ENCODE measurements around the gene TNFRSF21. TPM values are rescaled to one million over a fixed set of nuclear protein-coding genes. Genes with fewer than 3 reads are reported as not detected.

Gene TNFRSF21
- polyA plus RNA-seq, 1 donor from 2014 or later, result 13.0 TPM

- H4K20me1 ChIP-seq (ENCODE audit: insufficient read depth), result no peaks in the 10 kb centered on the region
- no peak for TF ChIP-seq TAF1 (IDR thresholded peaks at IDR 0.05; ENCODE audit: low read depth)
- TF ChIP-seq, protein P1, sequence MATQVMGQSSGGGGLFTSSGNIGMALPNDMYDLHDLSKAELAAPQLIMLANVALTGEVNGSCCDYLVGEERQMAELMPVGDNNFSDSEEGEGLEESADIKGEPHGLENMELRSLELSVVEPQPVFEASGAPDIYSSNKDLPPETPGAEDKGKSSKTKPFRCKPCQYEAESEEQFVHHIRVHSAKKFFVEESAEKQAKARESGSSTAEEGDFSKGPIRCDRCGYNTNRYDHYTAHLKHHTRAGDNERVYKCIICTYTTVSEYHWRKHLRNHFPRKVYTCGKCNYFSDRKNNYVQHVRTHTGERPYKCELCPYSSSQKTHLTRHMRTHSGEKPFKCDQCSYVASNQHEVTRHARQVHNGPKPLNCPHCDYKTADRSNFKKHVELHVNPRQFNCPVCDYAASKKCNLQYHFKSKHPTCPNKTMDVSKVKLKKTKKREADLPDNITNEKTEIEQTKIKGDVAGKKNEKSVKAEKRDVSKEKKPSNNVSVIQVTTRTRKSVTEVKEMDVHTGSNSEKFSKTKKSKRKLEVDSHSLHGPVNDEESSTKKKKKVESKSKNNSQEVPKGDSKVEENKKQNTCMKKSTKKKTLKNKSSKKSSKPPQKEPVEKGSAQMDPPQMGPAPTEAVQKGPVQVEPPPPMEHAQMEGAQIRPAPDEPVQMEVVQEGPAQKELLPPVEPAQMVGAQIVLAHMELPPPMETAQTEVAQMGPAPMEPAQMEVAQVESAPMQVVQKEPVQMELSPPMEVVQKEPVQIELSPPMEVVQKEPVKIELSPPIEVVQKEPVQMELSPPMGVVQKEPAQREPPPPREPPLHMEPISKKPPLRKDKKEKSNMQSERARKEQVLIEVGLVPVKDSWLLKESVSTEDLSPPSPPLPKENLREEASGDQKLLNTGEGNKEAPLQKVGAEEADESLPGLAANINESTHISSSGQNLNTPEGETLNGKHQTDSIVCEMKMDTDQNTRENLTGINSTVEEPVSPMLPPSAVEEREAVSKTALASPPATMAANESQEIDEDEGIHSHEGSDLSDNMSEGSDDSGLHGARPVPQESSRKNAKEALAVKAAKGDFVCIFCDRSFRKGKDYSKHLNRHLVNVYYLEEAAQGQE (IDR thresholded peaks at IDR 0.05; ENCODE audit: borderline replicate concordance), result no peak
- no peak overlapping the region for H2AFZ ChIP-seq (ENCODE audit: low read depth, low read length)
Observed at GRCh38 chr6:47342824-47343223, 33.1 kb upstream of the TNFRSF21 start.

GRCh38 chr6:47337519-47337918 lies 27.8 kb upstream of the TNFRSF21 start:
- Histone ChIP-seq H3K27me3 (ENCODE audit: insufficient read depth, low read depth, low read length) (no peaks in the 10 kb centered on the region), H4K20me1 (ENCODE audit: insufficient read depth) (no peaks in the 10 kb centered on the region), H3K9me3 (ENCODE audit: low read length) (no peaks in the 10 kb centered on the region), H3K4me3 (ENCODE audit: low read length) (no peak overlapping the region), H3K4me2 (ENCODE audit: low read length) (no peak overlapping the region), H2AFZ (ENCODE audit: low read depth, low read length) (no peak overlapping the region), H3F3A (ENCODE audit: insufficient read depth, low read length, poor library complexity, severe bottlenecking) (no peaks in the 10 kb centered on the region), H3K27ac (ENCODE audit: low read length) (no peak overlapping the region), H3K9me2 (ENCODE audit: insufficient read depth, low read length) (no peaks in the 10 kb centered on the region), H3K79me2 (replicated peaks; ENCODE audit: insufficient read depth, low read length) (no peaks in the 10 kb centered on the region), H3K9ac (ENCODE audit: low read length) (no peak overlapping the region), H3K36me3 (ENCODE audit: insufficient read depth, low read length) (no peaks in the 10 kb centered on the region)
- no peak for TF ChIP-seq EZH2 (IDR thresholded peaks at IDR 0.05; ENCODE audit: borderline replicate concordance, insufficient read depth, low read length, poor library complexity, severe bottlenecking)
- TF ChIP-seq CTCF (IDR thresholded peaks at IDR 0.05; ENCODE audit: poor library complexity, severe bottlenecking), result no peak
- TF ChIP-seq, protein P1 (IDR thresholded peaks at IDR 0.05; ENCODE audit: borderline replicate concordance), result no peak
- TF ChIP-seq SMC3 (conservative IDR thresholded peaks at IDR 0.05; ENCODE audit: poor library complexity), result no peak
- no peak for TF ChIP-seq RAD21 (conservative IDR thresholded peaks at IDR 0.05)
- TF ChIP-seq EP300 (conservative IDR thresholded peaks at IDR 0.05; ENCODE audit: poor library complexity, severe bottlenecking), result no peak
- no peak for TF ChIP-seq TAF1 (IDR thresholded peaks at IDR 0.05; ENCODE audit: low read depth)
- TF ChIP-seq MXI1 (conservative IDR thresholded peaks at IDR 0.05; ENCODE audit: poor library complexity, severe bottlenecking), result no peak
- no peak for TF ChIP-seq POLR2AphosphoS5 (IDR thresholded peaks at IDR 0.05)

More at GRCh38 chr6:47342824-47343223, 33.1 kb upstream of the TNFRSF21 start:
- no peak overlapping the region for H3K27ac ChIP-seq (ENCODE audit: low read length)
- H3K4me2 ChIP-seq (ENCODE audit: low read length), result no peak overlapping the region
- H3F3A ChIP-seq (ENCODE audit: insufficient read depth, low read length, poor library complexity, severe bottlenecking), result no peaks in the 10 kb centered on the region
- no peaks in the 10 kb centered on the region for H3K9me2 ChIP-seq (ENCODE audit: insufficient read depth, low read length)
- no peak overlapping the region for H3K4me3 ChIP-seq (ENCODE audit: low read length)
- H3K79me2 ChIP-seq (replicated peaks; ENCODE audit: insufficient read depth, low read length), result no peaks in the 10 kb centered on the region
- H3K27me3 ChIP-seq (ENCODE audit: insufficient read depth, low read depth, low read length), result no peaks in the 10 kb centered on the region
- H3K9me3 ChIP-seq (ENCODE audit: low read length), result no peaks in the 10 kb centered on the region
- H3K36me3 ChIP-seq (ENCODE audit: insufficient read depth, low read length), result no peaks in the 10 kb centered on the region
- no peak overlapping the region for H3K9ac ChIP-seq (ENCODE audit: low read length)

Measured in neural cell (in vitro differentiated cells).